ENCODE measurements around the gene GABRA6.
"Not testable (repeated sequence)": the region's sequence is repeated elsewhere in the genome, so short reads cannot be mapped to it uniquely, and the experiment has no call there.

Gene GABRA6

GRCh38 chr5:161685461-161685860 lies at the start of gene GABRA6:
Gene GABRA6, plus strand, starts transcription at chr5:161685721. Its CDS starts 269 bp downstream, at chr5:161685990.
- DNase-seq, result no peak

GRCh38 chr5:161637591-161637990 lies 47.9 kb upstream of the GABRA6 start:
- no peak for DNase-seq

GRCh38 chr5:161641444-161641843 lies 44.1 kb upstream of the GABRA6 start:
- DNase-seq, result no peak

- no peak for DNase-seq
These were observed 40.3 kb upstream of the GABRA6 start for GRCh38 chr5:161645264-161645663.

- not testable (repeated sequence) for DNase-seq
These were observed 33.6 kb upstream of the GABRA6 start for GRCh38 chr5:161651926-161652325.

- DNase-seq, result no peak
These were observed 24.7 kb upstream of the GABRA6 start for GRCh38 chr5:161660806-161661205.

GRCh38 chr5:161663431-161663830 lies 22.1 kb upstream of the GABRA6 start:
- DNase-seq, result no peak

GRCh38 chr5:161676103-161676502 lies 9.4 kb upstream of the GABRA6 start:
- no peak for DNase-seq

GRCh38 chr5:161686149-161686548 lies 628 bp downstream of the GABRA6 start:
- no peak for DNase-seq

GRCh38 chr5:161686881-161687280 lies 1.4 kb downstream of the GABRA6 start:
- no peak for DNase-seq

- DNase-seq, result no peak
These were observed 1.8 kb downstream of the GABRA6 start for GRCh38 chr5:161687316-161687715.

- DNase-seq, result no peak
These were observed 6.4 kb downstream of the GABRA6 start for GRCh38 chr5:161691911-161692310.

GRCh38 chr5:161697001-161697400 lies 11.5 kb downstream of the GABRA6 start:
- DNase-seq, result no peak

GRCh38 chr5:161700065-161700464 lies 14.5 kb downstream of the GABRA6 start:
- no peak for DNase-seq

- DNase-seq, result no peak
These were observed 18.0 kb downstream of the GABRA6 start for GRCh38 chr5:161703528-161703927.

- no peak for DNase-seq
These were observed 21.9 kb downstream of the GABRA6 start for GRCh38 chr5:161707382-161707781.

GRCh38 chr5:161709239-161709638 lies 23.7 kb downstream of the GABRA6 start:
- DNase-seq, result no peak

- DNase-seq, result no peak
These were observed 27.5 kb downstream of the GABRA6 start for GRCh38 chr5:161713042-161713441.

GRCh38 chr5:161719157-161719556 lies 33.6 kb downstream of the GABRA6 start:
- DNase-seq, result no peak

GRCh38 chr5:161720460-161720859 lies 34.9 kb downstream of the GABRA6 start:
- no peak for DNase-seq

- no peak for DNase-seq
These were observed 49.2 kb downstream of the GABRA6 start for GRCh38 chr5:161734741-161735140.

- DNase-seq, result no peak
These were observed 54.9 kb downstream of the GABRA6 start for GRCh38 chr5:161740433-161740832.

- DNase-seq, result no peak
These were observed 58.8 kb downstream of the GABRA6 start for GRCh38 chr5:161744276-161744675.

GRCh38 chr5:161745392-161745791 lies 59.9 kb downstream of the GABRA6 start:
- no peak for DNase-seq

- no peak for DNase-seq
These were observed 65.7 kb downstream of the GABRA6 start for GRCh38 chr5:161751265-161751664.

Measured in stimulated activated CD4-positive, alpha-beta T cell treated with anti-CD3 and anti-CD28 coated beads, Interleukin-1b, Interleukin-23, amount 100 ng/mL, for 48 hours (primary cell).